ENCODE measurements around the gene TMEM190. TPM values are rescaled to one million over a fixed set of nuclear protein-coding genes. Genes with fewer than 3 reads are reported as not detected.

Gene TMEM190
- total RNA-seq, 1 donor from 2014 or later = 2.2 TPM

DNA sequence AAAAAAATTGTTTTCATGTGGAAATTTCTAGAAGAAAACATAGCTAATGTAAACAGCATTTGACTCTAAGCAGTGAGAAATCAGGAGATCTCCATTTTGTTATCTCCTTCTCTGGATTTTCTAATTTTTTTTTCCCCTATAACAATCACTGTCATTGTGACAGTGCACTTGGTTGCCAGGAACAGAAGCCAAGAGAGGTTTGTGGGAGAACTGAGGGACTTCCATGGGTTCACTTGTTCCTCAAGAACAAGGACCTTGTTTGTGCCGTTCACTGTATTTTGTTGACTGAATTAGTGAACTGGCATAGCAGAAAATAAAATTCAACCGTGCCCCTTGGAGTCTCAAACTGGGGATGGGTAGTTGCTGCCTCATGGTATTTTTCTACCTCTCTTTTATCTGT lies 49.4 kb downstream of the TMEM190 start:
- peaks cover 1% of the 10 kb centered on the region for H3K9me3 Mint-ChIP-seq

More for the DNA sequence above, 49.4 kb downstream of the TMEM190 start:
- Mint-ChIP-seq H3K27me3 (ENCODE audit: low read depth) (peaks cover 34% of the 10 kb centered on the region), H3K4me3 (no peak overlapping the region), H3K4me1 (no peaks in the 10 kb centered on the region), H3K27ac (no peak overlapping the region), H3K36me3 (no peaks in the 10 kb centered on the region)
- DNase-seq (ENCODE audit: low spot score in 2 of 2, unreplicated experiment in 2 of 2) = no peak
- TF ChIP-seq, protein P1, sequence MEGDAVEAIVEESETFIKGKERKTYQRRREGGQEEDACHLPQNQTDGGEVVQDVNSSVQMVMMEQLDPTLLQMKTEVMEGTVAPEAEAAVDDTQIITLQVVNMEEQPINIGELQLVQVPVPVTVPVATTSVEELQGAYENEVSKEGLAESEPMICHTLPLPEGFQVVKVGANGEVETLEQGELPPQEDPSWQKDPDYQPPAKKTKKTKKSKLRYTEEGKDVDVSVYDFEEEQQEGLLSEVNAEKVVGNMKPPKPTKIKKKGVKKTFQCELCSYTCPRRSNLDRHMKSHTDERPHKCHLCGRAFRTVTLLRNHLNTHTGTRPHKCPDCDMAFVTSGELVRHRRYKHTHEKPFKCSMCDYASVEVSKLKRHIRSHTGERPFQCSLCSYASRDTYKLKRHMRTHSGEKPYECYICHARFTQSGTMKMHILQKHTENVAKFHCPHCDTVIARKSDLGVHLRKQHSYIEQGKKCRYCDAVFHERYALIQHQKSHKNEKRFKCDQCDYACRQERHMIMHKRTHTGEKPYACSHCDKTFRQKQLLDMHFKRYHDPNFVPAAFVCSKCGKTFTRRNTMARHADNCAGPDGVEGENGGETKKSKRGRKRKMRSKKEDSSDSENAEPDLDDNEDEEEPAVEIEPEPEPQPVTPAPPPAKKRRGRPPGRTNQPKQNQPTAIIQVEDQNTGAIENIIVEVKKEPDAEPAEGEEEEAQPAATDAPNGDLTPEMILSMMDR (IDR thresholded peaks at IDR 0.05; ENCODE audit: unreplicated experiment) = no peak

Other genes starting within 250 kb of the TMEM190 start
- 47.5 to 57.5 TPM (median 48.9 TPM) in 3 replicates for gene TNNT1, start 227.6 kb upstream of the TMEM190 start, total RNA-seq
- gene TNNI3, start 219.1 kb upstream of the TMEM190 start, total RNA-seq = 6.3 to 9.1 TPM (median 8.9 TPM) in 3 replicates
- gene DNAAF3, start 210.2 kb upstream of the TMEM190 start, total RNA-seq = 2.9 to 4.4 TPM (median 3.3 TPM) in 3 replicates
- gene SYT5, start 196.5 kb upstream of the TMEM190 start, total RNA-seq = 0.32 to 0.67 TPM (median 0.47 TPM) in 3 replicates
- gene PTPRH, start 167.3 kb upstream of the TMEM190 start, total RNA-seq = 10.4 to 10.7 TPM (median 10.5 TPM) in 3 replicates
- 5.9 to 6.7 TPM (median 6.7 TPM) in 3 replicates for gene TMEM86B, start 148.1 kb upstream of the TMEM190 start, total RNA-seq
- 70.1 to 73.0 TPM (median 71.5 TPM) in 3 replicates for gene PPP6R1, start 117.8 kb upstream of the TMEM190 start, total RNA-seq
- 28.9 to 30.4 TPM (median 29.1 TPM) in 3 replicates for gene HSPBP1, start 96.7 kb upstream of the TMEM190 start, total RNA-seq
- 38.5 to 46.0 TPM (median 43.4 TPM) in 3 replicates for gene BRSK1, start 92.8 kb upstream of the TMEM190 start, total RNA-seq
- gene TMEM150B, start 51.5 kb upstream of the TMEM190 start, total RNA-seq = not detected in 3 replicates
- 51.3 to 54.0 TPM (median 51.9 TPM) in 3 replicates for gene KMT5C, start 37.0 kb upstream of the TMEM190 start, total RNA-seq
- 7.3 to 11.5 TPM (median 7.3 TPM) in 3 replicates for gene COX6B2, start 22.1 kb upstream of the TMEM190 start, total RNA-seq
- gene GARIN5B, start 13.6 kb upstream of the TMEM190 start, total RNA-seq = 0.13 to 0.34 TPM (median 0.27 TPM) in 3 replicates
- gene IL11, start 6.4 kb upstream of the TMEM190 start, total RNA-seq = 10.0 to 12.9 TPM (median 11.6 TPM) in 3 replicates
- 2.3 to 2.9 TPM (median 2.3 TPM) in 3 replicates for gene TMEM238, start 7.5 kb downstream of the TMEM190 start, total RNA-seq
- gene RPL28, start 9.1 kb downstream of the TMEM190 start, total RNA-seq = 1,773 to 1,819 TPM (median 1,790 TPM) in 3 replicates
- 65.3 to 77.0 TPM (median 73.2 TPM) in 3 replicates for gene UBE2S, start 31.0 kb downstream of the TMEM190 start, total RNA-seq
- 0.04 TPM in 1 of 3 replicates, not detected in the others for gene SHISA7, start 66.5 kb downstream of the TMEM190 start, total RNA-seq
- gene ISOC2, start 84.8 kb downstream of the TMEM190 start, total RNA-seq = 35.0 to 39.2 TPM (median 38.6 TPM) in 3 replicates
- gene C19orf85, start 87.9 kb downstream of the TMEM190 start, total RNA-seq = not detected in 3 replicates
- 19.0 to 23.1 TPM (median 22.0 TPM) in 3 replicates for gene ZNF628, start 99.8 kb downstream of the TMEM190 start, total RNA-seq
- gene NAT14, start 108.4 kb downstream of the TMEM190 start, total RNA-seq = 52.6 to 54.4 TPM (median 53.1 TPM) in 3 replicates
- 7.0 to 8.5 TPM (median 7.8 TPM) in 3 replicates for gene SSC5D, start 111.6 kb downstream of the TMEM190 start, total RNA-seq
- 0.33 to 0.97 TPM (median 0.56 TPM) in 3 replicates for gene SBK2, start 160.3 kb downstream of the TMEM190 start, total RNA-seq
- 0.25 TPM in 1 of 3 replicates, not detected in the others for gene SBK3, start 168.7 kb downstream of the TMEM190 start, total RNA-seq
- gene ZNF579, start 204.0 kb downstream of the TMEM190 start, total RNA-seq = 35.0 to 35.2 TPM (median 35.1 TPM) in 3 replicates
- gene FIZ1, start 222.7 kb downstream of the TMEM190 start, total RNA-seq = 31.3 to 31.7 TPM (median 31.6 TPM) in 3 replicates
- 5.3 to 7.4 TPM (median 5.7 TPM) in 3 replicates for gene ZNF524, start 223.5 kb downstream of the TMEM190 start, total RNA-seq
- gene ZNF865, start 228.8 kb downstream of the TMEM190 start, total RNA-seq = 18.7 to 21.4 TPM (median 21.2 TPM) in 3 replicates
- gene ZNF784, start 247.7 kb downstream of the TMEM190 start, total RNA-seq = 12.8 to 13.7 TPM (median 12.9 TPM) in 3 replicates